NT2/D1 (cell line): Measurements from ENCODE around the gene CXCR6.

ENCODE experiments used
- DNase-seq: peaks from one replicate; pipeline ENCODE4 v3.0.0-alpha.2; 2011; ENCODE audit warnings: low read depth, low spot score
- H3K27me3 ChIP-seq: 2 replicates; pipeline ENCODE4 v1.6.0; 2011; ENCODE audit warnings: mild to moderate bottlenecking; ENCODE audit not compliant: insufficient read length, insufficient read depth
- H3K36me3 ChIP-seq: 2 replicates; pipeline ENCODE4 v1.6.1; 2011; ENCODE audit warnings: mild to moderate bottlenecking, low read length, mixed read lengths; ENCODE audit not compliant: insufficient read depth, insufficient read length
- H3K4me1 ChIP-seq: 2 replicates; pipeline ENCODE4 v1.5.1; 2011; ENCODE audit not compliant: insufficient read depth, insufficient read length
- H3K4me3 ChIP-seq: 2 replicates; pipeline ENCODE4 v1.5.1; 2011; ENCODE audit warnings: low read depth; ENCODE audit not compliant: insufficient read length
- H3K9ac ChIP-seq: 2 replicates; pipeline ENCODE4 v1.6.0; 2011; ENCODE audit warnings: low read depth; ENCODE audit not compliant: insufficient read length
- H3K9me3 ChIP-seq: 2 replicates; pipeline ENCODE4 v1.5.1; 2011; ENCODE audit warnings: mild to moderate bottlenecking, low read length; ENCODE audit not compliant: insufficient read depth
- SUZ12 ChIP-seq: IDR thresholded peaks from 2 replicates; pipeline ENCODE4 v1.6.1; 2011; ENCODE audit not compliant: insufficient read length, insufficient read depth; ENCODE audit errors: extremely low read depth
- YY1 ChIP-seq: IDR thresholded peaks from 2 replicates; pipeline ENCODE4 v1.6.1; 2011; ENCODE audit not compliant: insufficient read length, insufficient read depth
- ZNF274 ChIP-seq: IDR thresholded peaks from 2 replicates; pipeline ENCODE4 v1.6.1; 2011; ENCODE audit warnings: mild to moderate bottlenecking, low read depth, low read length

CXCR6 gene

GRCh38 chr3:45914362-45915058 is 28.8 kb upstream of the CXCR6 start:
- H3K4me3 ChIP-seq: no peak overlapping the region
- no peak for DNase-seq
- no peaks in the 10 kb centered on the region; the same call in 1 of the 2 replicates for H3K9me3 ChIP-seq
- no peak for TF ChIP-seq ZNF274
- TF ChIP-seq SUZ12: no peak
- no peak for TF ChIP-seq YY1
- no peaks in the 10 kb centered on the region for H3K36me3 ChIP-seq
- peaks cover 40% of the 10 kb centered on the region for H3K27me3 ChIP-seq
- H3K9ac ChIP-seq: no peak overlapping the region
- peaks cover 8% of the 10 kb centered on the region for H3K4me1 ChIP-seq

DNA sequence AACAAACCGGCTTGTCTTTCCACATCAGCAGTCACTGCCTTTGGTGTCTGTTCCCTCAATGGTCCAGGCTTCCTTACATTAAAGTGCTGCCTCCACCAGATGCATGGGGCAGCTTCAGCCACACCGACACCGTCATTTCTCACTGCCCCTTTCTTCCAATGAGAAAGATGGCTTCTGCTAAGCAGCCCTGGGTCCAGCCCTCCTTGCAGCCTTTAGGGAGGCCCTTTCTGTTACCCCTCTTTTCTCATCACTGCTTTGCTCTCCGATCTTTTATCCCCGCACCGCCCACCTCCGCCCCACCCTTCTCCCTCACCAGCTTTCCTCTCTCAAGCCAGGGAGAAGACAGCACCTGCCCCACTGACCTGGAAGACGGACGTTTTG is 28.2 kb upstream of the CXCR6 start:
- no peaks in the 10 kb centered on the region for H3K36me3 ChIP-seq
- H3K4me3 ChIP-seq: no peak overlapping the region
- H3K27me3 ChIP-seq: peaks cover 40% of the 10 kb centered on the region
- no peak for DNase-seq
- TF ChIP-seq ZNF274: no peak
- no peak for TF ChIP-seq YY1
- TF ChIP-seq SUZ12: no peak
- H3K4me1 ChIP-seq: peaks cover 8% of the 10 kb centered on the region
- no peaks in the 10 kb centered on the region; the same call in 1 of the 2 replicates for H3K9me3 ChIP-seq
- no peak overlapping the region for H3K9ac ChIP-seq

DNA sequence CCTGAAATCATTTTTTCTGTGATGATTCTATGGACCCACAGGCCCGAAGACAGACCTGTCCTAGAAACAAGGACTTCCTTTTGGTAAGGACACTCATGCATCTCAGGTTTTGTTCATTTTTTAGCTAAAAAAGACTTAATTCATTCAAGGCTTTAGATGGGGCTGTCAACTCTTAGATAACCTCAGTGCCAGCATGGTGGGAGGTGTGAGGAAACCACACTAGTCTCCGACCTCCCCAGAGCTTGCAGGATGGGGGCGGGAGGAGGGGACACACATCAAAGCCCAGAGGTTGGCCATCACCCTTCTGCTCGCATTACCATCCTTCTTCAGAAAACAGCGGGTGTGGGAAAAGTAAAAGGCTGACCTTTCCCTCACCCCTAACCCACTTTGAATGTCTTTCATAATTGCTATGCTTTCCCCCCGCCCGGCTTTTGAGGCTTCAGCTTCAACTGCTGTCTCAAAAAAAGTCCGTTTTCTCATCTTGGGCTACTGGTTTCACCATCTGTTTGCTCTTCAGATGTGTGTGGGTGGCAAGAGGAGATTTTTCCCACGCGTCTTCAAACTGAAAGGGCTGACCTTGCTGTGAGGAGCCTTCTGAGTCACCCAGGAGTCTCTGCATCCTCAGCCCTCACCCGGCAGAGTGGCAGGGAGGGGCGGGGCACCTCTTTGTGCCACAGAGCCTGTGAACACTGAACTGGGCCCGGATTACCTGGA is 27.6 kb upstream of the CXCR6 start:
- TF ChIP-seq ZNF274 (no peak), YY1 (no peak), SUZ12 (no peak)
- Histone ChIP-seq H3K9ac (no peak overlapping the region), H3K27me3 (peaks cover 40% of the 10 kb centered on the region), H3K9me3 (no peaks in the 10 kb centered on the region; the same call in 1 of the 2 replicates), H3K4me3 (no peak overlapping the region), H3K36me3 (no peaks in the 10 kb centered on the region), H3K4me1 (peaks cover 8% of the 10 kb centered on the region)
- no peak for DNase-seq

DNA sequence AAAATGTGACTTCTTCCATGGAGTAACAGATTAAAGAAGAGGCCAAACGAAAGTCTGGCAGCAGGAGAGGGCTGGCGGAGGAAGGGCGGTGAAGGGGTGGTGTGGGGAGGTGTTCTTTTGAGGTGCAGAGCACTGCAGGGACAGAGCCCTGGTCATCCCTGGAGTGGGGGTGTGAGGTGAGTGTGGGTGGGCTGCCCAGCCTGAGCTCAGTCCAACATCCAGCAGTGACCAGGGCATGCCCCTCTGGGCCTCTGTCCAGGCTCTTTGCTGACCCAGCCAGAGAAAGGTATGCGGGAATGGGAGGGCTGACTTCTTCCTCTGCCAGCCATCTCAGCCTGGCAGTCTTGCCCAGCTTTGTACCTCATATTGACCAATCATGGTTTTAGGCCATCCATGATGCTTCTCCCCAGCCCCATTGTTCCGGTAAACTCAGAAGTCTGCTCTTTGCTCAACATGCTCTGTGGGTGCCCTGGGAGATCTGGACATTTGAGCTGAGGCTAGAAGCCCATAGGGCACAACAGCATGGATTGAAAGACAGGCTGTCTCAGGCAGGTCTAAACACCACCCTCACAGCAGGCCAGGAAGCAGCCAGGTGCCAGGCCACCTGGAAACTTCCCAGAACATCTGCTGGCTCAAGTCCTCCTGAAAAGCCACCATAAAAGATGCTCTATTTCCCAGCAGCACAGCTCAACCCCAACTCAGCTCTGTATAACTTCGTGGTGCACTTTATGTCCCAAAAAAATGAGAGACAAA is 25.9 kb upstream of the CXCR6 start:
- H3K36me3 ChIP-seq: peaks cover 15% of the 10 kb centered on the region
- no peak overlapping the region for H3K9ac ChIP-seq
- peaks cover 8% of the 10 kb centered on the region for H3K4me1 ChIP-seq
- peaks cover 38% of the 10 kb centered on the region for H3K27me3 ChIP-seq
- DNase-seq: no peak
- no peaks in the 10 kb centered on the region; the same call in 1 of the 2 replicates for H3K9me3 ChIP-seq
- TF ChIP-seq YY1: no peak
- TF ChIP-seq ZNF274: no peak
- no peak for TF ChIP-seq SUZ12
- H3K4me3 ChIP-seq: no peak overlapping the region

- H3K9ac ChIP-seq: no peak overlapping the region
- peaks cover 9% of the 10 kb centered on the region for H3K27me3 ChIP-seq
- DNase-seq: no peak
- no peak for TF ChIP-seq SUZ12
- no peak for TF ChIP-seq ZNF274
- no peak for TF ChIP-seq YY1
- no peaks in the 10 kb centered on the region for H3K9me3 ChIP-seq
- peaks cover 31% of the 10 kb centered on the region for H3K36me3 ChIP-seq
- no peak overlapping the region for H3K4me3 ChIP-seq
- peaks cover under 1% of the 10 kb centered on the region for H3K4me1 ChIP-seq
Observed at GRCh38 chr3:45921158-45922038, 21.9 kb upstream of the CXCR6 start.

GRCh38 chr3:45922039-45922326 is 21.3 kb upstream of the CXCR6 start:
- Histone ChIP-seq H3K27me3 (peaks cover 4% of the 10 kb centered on the region), H3K4me1 (no peaks in the 10 kb centered on the region), H3K9ac (no peak overlapping the region), H3K4me3 (no peak overlapping the region), H3K9me3 (no peaks in the 10 kb centered on the region), H3K36me3 (peaks cover 31% of the 10 kb centered on the region)
- TF ChIP-seq SUZ12 (no peak), ZNF274 (no peak)
- DNase-seq: no peak
